A673 (cell line): ENCODE measurements around the gene CARS1. TPM values are rescaled to one million over a fixed set of nuclear protein-coding genes. Genes with fewer than 3 reads are reported as not detected.

ENCODE experiments used
- BruUV-seq: library from RNA; stranded (reverse); fragments of 400-500 nt; replicated peaks from 2 replicates; lab custom pipeline; 2021; lab: Mats Ljungman, UMichigan
- CTCF ChIA-PET: fragments of 300-600 bp; sonication (Branson Sonifier 250); formaldehyde crosslinking; loops from one replicate; lab custom pipeline; 2022; ENCODE audit warnings: antibody characterized with exemption; lab: Charles Lee
- POLR2A ChIA-PET: fragments of 300-600 bp; sonication (Branson Sonifier 250); formaldehyde crosslinking; loops from one replicate; lab custom pipeline; 2022; ENCODE audit warnings: antibody characterized with exemption; ENCODE audit not compliant: low non-redundant PET; lab: Charles Lee
- DNase-seq: peaks from one replicate; pipeline ENCODE4 v3.0.0-alpha.2; 2015; ENCODE audit warnings: low spot score
- H3K27ac ChIP-seq: fragments of 200-600 bp; sonication (generic); 2 replicates; pipeline ENCODE4 v1.5.1; 2016; ENCODE audit warnings: mixed run types, low read depth, mild to moderate bottlenecking, mixed read lengths, antibody characterized with exemption, low read length; ENCODE audit not compliant: poor library complexity, severe bottlenecking
- H3K27me3 ChIP-seq: fragments of 200-600 bp; sonication (generic); replicated peaks from 2 replicates; pipeline ENCODE4 v1.6.1; 2017; ENCODE audit warnings: mixed run types, low read depth, mild to moderate bottlenecking, mixed read lengths, antibody characterized with exemption, low read length; ENCODE audit not compliant: insufficient read depth, poor library complexity
- H3K36me3 ChIP-seq: fragments of 200-600 bp; sonication (generic); 2 replicates; pipeline ENCODE4 v1.6.1; 2016; ENCODE audit warnings: mixed run types, mild to moderate bottlenecking, mixed read lengths, antibody characterized with exemption, low read length; ENCODE audit not compliant: insufficient read depth, poor library complexity, severe bottlenecking
- H3K4me1 ChIP-seq: fragments of 200-600 bp; sonication (generic); 2 replicates; pipeline ENCODE4 v1.6.1; 2017; ENCODE audit warnings: mixed run types, mild to moderate bottlenecking, mixed read lengths, antibody characterized with exemption, low read length; ENCODE audit not compliant: insufficient read depth, poor library complexity, severe bottlenecking
- H3K4me3 ChIP-seq: fragments of 200-600 bp; sonication (generic); 2 replicates; pipeline ENCODE4 v1.5.1; 2016; ENCODE audit warnings: low read depth, mixed run types, mild to moderate bottlenecking, mixed read lengths, low read length; ENCODE audit not compliant: poor library complexity, severe bottlenecking
- H3K9me3 ChIP-seq: fragments of 200-600 bp; sonication (generic); 2 replicates; pipeline ENCODE4 v1.6.1; 2016; ENCODE audit warnings: mixed run types, low read depth, mild to moderate bottlenecking, mixed read lengths, antibody characterized with exemption, low read length; ENCODE audit not compliant: poor library complexity, severe bottlenecking
- CTCF ChIP-seq: fragments of 300-800, 200-600 bp; sonication (generic); conservative IDR thresholded peaks from 2 replicates; pipeline ENCODE4 v1.5.1; 2017; ENCODE audit warnings: low read depth, mild to moderate bottlenecking, antibody characterized with exemption, low read length, moderate library complexity, mixed read lengths
- EZH2 ChIP-seq: fragments of 200-600 bp; sonication (generic); IDR thresholded peaks from 2 replicates; pipeline ENCODE4 v1.6.1; 2017; ENCODE audit warnings: borderline replicate concordance, low read depth, mild to moderate bottlenecking, mixed read lengths, antibody characterized with exemption, low read length; ENCODE audit not compliant: poor library complexity, severe bottlenecking
- intact Hi-C: fragments of 100-400 bp; cut with micrococcal nuclease; formaldehyde crosslinking; loops from one replicate; pipeline ENCODE4 v1.10.0; 2022; ENCODE audit not compliant: unreplicated experiment
- total RNA-seq: library from RNA; stranded (reverse); gene quantifications from 2 replicates; pipeline ENCODE4 v1.2.3, GENCODE V29; 2021

The CARS1 gene
- total RNA-seq, 1 experiment from 2014 or later = 76.4 TPM

GRCh38 chr11:3104961-3105790, 48.0 kb upstream of the CARS1 start:
- no TSS peak for BruUV-seq
- POLR2A ChIA-PET = no interaction called here
- CTCF ChIA-PET = no interaction called here

GRCh38 chr11:3104051-3104714, 47.0 kb upstream of the CARS1 start:
- Histone ChIP-seq H3K4me3 (no peak overlapping the region), H3K4me1 (no peaks in the 10 kb centered on the region), H3K9me3 (no peaks in the 10 kb centered on the region), H3K36me3 (no peaks in the 10 kb centered on the region), H3K27ac (no peak overlapping the region), H3K27me3 (no peaks in the 10 kb centered on the region)
- POLR2A ChIA-PET = no interaction called here
- no TSS peak for BruUV-seq
- CTCF ChIA-PET = no interaction called here
- TF ChIP-seq EZH2 (no peak), CTCF (no peak)
- DNase-seq = no peak
- intact Hi-C loops = no loop called here

More at GRCh38 chr11:3104961-3105790, 48.0 kb upstream of the CARS1 start:
- H3K36me3 ChIP-seq = no peaks in the 10 kb centered on the region
- TF ChIP-seq CTCF = no peak
- TF ChIP-seq EZH2 = no peak
- DNase-seq = no peak
- H3K9me3 ChIP-seq = no peaks in the 10 kb centered on the region
- H3K4me3 ChIP-seq = no peak overlapping the region
- no peaks in the 10 kb centered on the region for H3K27me3 ChIP-seq
- no peak overlapping the region for H3K27ac ChIP-seq
- intact Hi-C loops = no loop called here
- H3K4me1 ChIP-seq = no peaks in the 10 kb centered on the region

DNA sequence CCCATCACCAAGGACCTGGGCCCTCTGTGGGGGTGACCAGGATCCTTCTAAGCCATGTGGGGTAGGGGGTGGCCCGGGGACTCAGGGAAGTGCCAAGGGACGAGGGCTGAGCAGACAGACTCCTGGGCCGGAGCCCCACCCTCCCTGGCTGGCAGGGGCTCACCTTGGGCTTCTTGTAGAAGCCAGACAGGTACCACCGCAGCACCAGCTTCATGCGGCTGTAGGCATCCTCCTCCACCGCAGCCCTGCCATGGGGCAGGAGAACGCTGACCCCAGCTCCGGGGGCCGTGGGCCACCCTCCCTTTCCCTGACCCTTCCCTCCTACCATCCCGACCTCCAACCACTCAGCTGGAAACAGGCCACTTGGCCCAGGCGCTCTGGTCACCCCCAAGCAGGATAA, 45.9 kb upstream of the CARS1 start:
- CTCF ChIA-PET = interaction anchor here (1.0 to 1.2 kb wide), 2 partner anchors 11 to 18 kb away, joined by 3 to 9 read pairs; no protein-coding TSS in a partner anchor
- no peaks in the 10 kb centered on the region for H3K36me3 ChIP-seq
- intact Hi-C loops = no loop called here
- no peak for DNase-seq
- no peaks in the 10 kb centered on the region for H3K9me3 ChIP-seq
- no peaks in the 10 kb centered on the region for H3K27me3 ChIP-seq
- TF ChIP-seq EZH2 (no peak), CTCF (no peak)
- POLR2A ChIA-PET = no interaction called here
- no peak overlapping the region for H3K27ac ChIP-seq
- no TSS peak for BruUV-seq
- H3K4me1 ChIP-seq = no peaks in the 10 kb centered on the region
- no peak overlapping the region for H3K4me3 ChIP-seq
